Skin of body (tissue), 2 donors: ENCODE measurements around the gene FGF14. TPM values are rescaled to one million over a fixed set of nuclear protein-coding genes. Genes with fewer than 3 reads are reported as not detected.
A peak's percentile ranks its signal among the peaks of the same experiment; 100 is the strongest.

Source experiments
- DNase-seq: peaks from one replicate; lab custom pipeline; 2025; lab: John Stamatoyannopoulos, UW
- total RNA-seq: library from RNA; depleted of rRNA; stranded (reverse); fragments of >200 nt; gene quantifications from one replicate; pipeline ENCODE4 v1.2.3, GENCODE V29; 2014

FGF14 gene
- total RNA-seq = 1.6 TPM

GRCh38 chr13:102401766-102402165, at the start of gene FGF14:
Gene FGF14, minus strand, starts transcription at chr13:102402048.
- no peak for DNase-seq

- DNase-seq = no peak
These were observed 41.4 kb upstream of the FGF14 start for GRCh38 chr13:102443249-102443648.

GRCh38 chr13:102441085-102441484, 39.2 kb upstream of the FGF14 start:
- no peak for DNase-seq

GRCh38 chr13:102440259-102440936, 38.5 kb upstream of the FGF14 start:
- no peak for DNase-seq

- DNase-seq = no peak
These were observed 20.8 kb upstream of the FGF14 start for GRCh38 chr13:102422690-102423089.

- DNase-seq = no peak
These were observed 3.8 kb upstream of the FGF14 start for GRCh38 chr13:102405499-102406100.

- DNase-seq = peak; percentile 44
These were observed 442 bp upstream of the FGF14 start for GRCh38 chr13:102402290-102402689.

GRCh38 chr13:102401265-102401664, 583 bp downstream of the FGF14 start:
- no peak for DNase-seq

GRCh38 chr13:102400675-102401145, 1.1 kb downstream of the FGF14 start:
- DNase-seq = no peak

- DNase-seq = no peak
These were observed 1.8 kb downstream of the FGF14 start for GRCh38 chr13:102399791-102400674.

- no peak for DNase-seq
These were observed 5.9 kb downstream of the FGF14 start for GRCh38 chr13:102395939-102396338.

GRCh38 chr13:102395174-102395573, 6.7 kb downstream of the FGF14 start:
- no peak for DNase-seq

GRCh38 chr13:102394158-102395053, 7.4 kb downstream of the FGF14 start:
- DNase-seq = peak; percentile 85

- DNase-seq = no peak
These were observed 9.2 kb downstream of the FGF14 start for GRCh38 chr13:102392481-102393209.

- no peak for DNase-seq
These were observed 15.4 kb downstream of the FGF14 start for GRCh38 chr13:102386461-102386860.

GRCh38 chr13:102380012-102380411, 21.8 kb downstream of the FGF14 start:
- DNase-seq = no peak

GRCh38 chr13:102376318-102376717, 25.5 kb downstream of the FGF14 start:
- DNase-seq = no peak

- no peak for DNase-seq
These were observed 27.1 kb downstream of the FGF14 start for GRCh38 chr13:102374726-102375125.

GRCh38 chr13:102374233-102374632, 27.6 kb downstream of the FGF14 start:
- DNase-seq = no peak

- no peak for DNase-seq
These were observed 28.6 kb downstream of the FGF14 start for GRCh38 chr13:102373221-102373620.
